IMR-90 (cell line): ENCODE results near the gene TSPAN8. TPM values are rescaled to one million over a fixed set of nuclear protein-coding genes. Genes with fewer than 3 reads are reported as not detected.

Source experiments
- ATAC-seq: fragments of 200-7000 bp; cut with Tn5 transposase; 2 replicates; pipeline ENCODE4 v1.9.1; 2020; ENCODE audit warnings: low read depth, mild to moderate bottlenecking, moderate library complexity
- BruUV-seq: library from RNA; stranded (reverse); fragments of 400-500 nt; replicated peaks from 2 replicates; lab custom pipeline; 2021; lab: Mats Ljungman, UMichigan
- CTCF ChIA-PET: fragments of 300-600 bp; formaldehyde crosslinking; extraction: SDS; loops from one replicate; lab custom pipeline; 2021; ENCODE audit warnings: antibody characterized with exemption; lab: Yijun Ruan, JAX
- POLR2A ChIA-PET: fragments of 300-600 bp; sonication (Branson Sonifier 250); formaldehyde crosslinking; loops from one replicate; lab custom pipeline; 2022; ENCODE audit warnings: antibody characterized with exemption; ENCODE audit not compliant: unreplicated experiment; lab: Charles Lee
- DNase-seq: peaks from one replicate; pipeline ENCODE4 v3.0.0; 2013
- H2AFZ ChIP-seq: replicated peaks from 2 replicates; pipeline ENCODE3; 2013; ENCODE audit warnings: low read length, mild to moderate bottlenecking; ENCODE audit not compliant: poor library complexity
- H2AK5ac ChIP-seq: 2 replicates; pipeline ENCODE4 v1.6.1; 2013; ENCODE audit warnings: low read depth, low read length, inconsistent platforms
- H2AK9ac ChIP-seq: replicated peaks from 2 replicates; pipeline ENCODE3; 2013; ENCODE audit warnings: mild to moderate bottlenecking, low read depth, low read length, moderate library complexity; ENCODE audit not compliant: poor library complexity
- H2BK120ac ChIP-seq: 2 replicates; pipeline ENCODE4 v1.6.1; 2013; ENCODE audit warnings: low read depth, low read length, inconsistent platforms
- H2BK15ac ChIP-seq: 3 replicates; pipeline ENCODE4 v1.6.1; 2013; ENCODE audit warnings: low read depth, low read length, inconsistent platforms
- H2BK20ac ChIP-seq: 2 replicates; pipeline ENCODE4 v1.6.1; 2013; ENCODE audit warnings: low read depth, mild to moderate bottlenecking, inconsistent platforms, low read length, moderate library complexity
- H2BK5ac ChIP-seq: 2 replicates; pipeline ENCODE4 v1.6.1; 2013; ENCODE audit warnings: mild to moderate bottlenecking, low read depth, low read length, inconsistent platforms; ENCODE audit not compliant: poor library complexity, severe bottlenecking
- H3K14ac ChIP-seq: replicated peaks from 2 replicates; pipeline ENCODE4 v1.6.1; 2013; ENCODE audit warnings: low read depth, low read length, inconsistent platforms
- H3K18ac ChIP-seq: 2 replicates; pipeline ENCODE4 v1.6.1; 2013; ENCODE audit warnings: low read depth, low read length, control low read depth
- H3K23ac ChIP-seq: 2 replicates; pipeline ENCODE4 v1.6.1; 2013; ENCODE audit warnings: low read depth, low read length, inconsistent platforms
- H3K27ac ChIP-seq: 2 replicates; pipeline ENCODE4 v1.5.1; 2013; ENCODE audit warnings: mild to moderate bottlenecking, control low read depth, low read length; ENCODE audit not compliant: insufficient read depth
- H3K27me3 ChIP-seq: 2 replicates; pipeline ENCODE4 v1.6.1; 2013; ENCODE audit warnings: low read length; ENCODE audit not compliant: control insufficient read depth, insufficient read depth
- H3K36me3 ChIP-seq: 2 replicates; pipeline ENCODE4 v1.6.1; 2013; ENCODE audit warnings: low read length, mixed read lengths; ENCODE audit not compliant: control insufficient read depth, insufficient read depth
- H3K4ac ChIP-seq: 2 replicates; pipeline ENCODE4 v1.6.1; 2013; ENCODE audit warnings: low read depth, low read length, inconsistent platforms
- H3K4me1 ChIP-seq: 2 replicates; pipeline ENCODE4 v1.6.1; 2013; ENCODE audit warnings: low read length, mixed read lengths; ENCODE audit not compliant: control insufficient read depth, insufficient read depth
- H3K4me2 ChIP-seq: 2 replicates; pipeline ENCODE4 v1.6.1; 2013; ENCODE audit warnings: low read depth, mild to moderate bottlenecking, control low read depth, low read length, moderate library complexity
- H3K4me3 ChIP-seq: 2 replicates; pipeline ENCODE4 v1.5.1; 2013; ENCODE audit warnings: low read depth, mild to moderate bottlenecking, control low read depth, low read length, moderate library complexity; ENCODE audit not compliant: insufficient read depth
- H3K56ac ChIP-seq: 2 replicates; pipeline ENCODE4 v1.6.1; 2013; ENCODE audit warnings: low read length, inconsistent platforms; ENCODE audit not compliant: insufficient read depth; ENCODE audit errors: extremely low read depth
- H3K79me1 ChIP-seq, 2 experiments: 2 replicates each; pipeline ENCODE4 v1.6.1; 2013; ENCODE audit warnings: low read length in 2 of 2, inconsistent platforms in 1 of 2, low read depth in 1 of 2
- H3K9ac ChIP-seq: 2 replicates; pipeline ENCODE4 v1.6.1; 2013; ENCODE audit warnings: low read depth, low read length, control low read depth
- H3K9me1 ChIP-seq: 2 replicates; pipeline ENCODE4 v1.6.1; 2013; ENCODE audit warnings: low read length, inconsistent platforms; ENCODE audit not compliant: insufficient read depth
- H3K9me3 ChIP-seq: 2 replicates; pipeline ENCODE4 v1.6.1; 2013; ENCODE audit warnings: low read length; ENCODE audit not compliant: control insufficient read depth, insufficient read depth
- H4K20me1 ChIP-seq: 2 replicates; pipeline ENCODE4 v1.6.1; 2013; ENCODE audit warnings: low read length, inconsistent platforms; ENCODE audit not compliant: insufficient read depth
- H4K5ac ChIP-seq: 2 replicates; pipeline ENCODE4 v1.6.1; 2013; ENCODE audit warnings: mild to moderate bottlenecking, low read depth, low read length, control low read depth
- H4K8ac ChIP-seq, 2 experiments: 2 replicates each; pipeline ENCODE4 v1.6.1; 2013; ENCODE audit warnings: low read depth in 2 of 2, low read length in 2 of 2, control low read depth in 1 of 2, inconsistent platforms in 1 of 2
- H4K91ac ChIP-seq: 2 replicates; pipeline ENCODE4 v1.6.1; 2013; ENCODE audit warnings: low read depth, low read length, inconsistent platforms; ENCODE audit not compliant: insufficient read depth
- BHLHE40 ChIP-seq: fragments of 150-350 bp; IDR thresholded peaks from 2 replicates; pipeline ENCODE4 v1.6.1; 2016; ENCODE audit warnings: mild to moderate bottlenecking, low read depth, low read length
- CEBPB ChIP-seq: IDR thresholded peaks from 2 replicates; pipeline ENCODE4 v1.6.1; 2012; ENCODE audit warnings: low read depth, low read length, improper control_type of control experiment
- CHD1 ChIP-seq: IDR thresholded peaks from 2 replicates; pipeline ENCODE4 v1.6.1; 2012; ENCODE audit warnings: low read depth, low read length, improper control_type of control experiment
- FOS ChIP-seq: fragments of 150-350 bp; IDR thresholded peaks from 2 replicates; pipeline ENCODE4 v1.6.1; 2016; ENCODE audit warnings: low read depth, low read length
- MAFK ChIP-seq: IDR thresholded peaks from 2 replicates; pipeline ENCODE4 v1.6.1; 2012; ENCODE audit warnings: low read depth, low read length, improper control_type of control experiment
- MAZ ChIP-seq: IDR thresholded peaks from 2 replicates; pipeline ENCODE4 v1.6.1; 2012; ENCODE audit warnings: low read depth, mild to moderate bottlenecking, low read length, improper control_type of control experiment, moderate library complexity, borderline replicate concordance
- MXI1 ChIP-seq: IDR thresholded peaks from 2 replicates; pipeline ENCODE4 v1.6.1; 2012; ENCODE audit warnings: low read depth, mild to moderate bottlenecking, low read length, moderate library complexity, borderline replicate concordance
- NFE2L2 ChIP-seq: fragments of 150-350 bp; IDR thresholded peaks from 2 replicates; pipeline ENCODE4 v1.6.1; 2016; ENCODE audit warnings: low read depth, mild to moderate bottlenecking, low read length
- POLR2A ChIP-seq: IDR thresholded peaks from 2 replicates; pipeline ENCODE4 v1.6.1; 2012; ENCODE audit warnings: mild to moderate bottlenecking, low read depth, low read length
- RFX5 ChIP-seq: IDR thresholded peaks from 2 replicates; pipeline ENCODE4 v1.8.0; 2012; ENCODE audit warnings: low read depth, mild to moderate bottlenecking, low read length, moderate library complexity
- SMC3 ChIP-seq: fragments of 150-350 bp; IDR thresholded peaks from 2 replicates; pipeline ENCODE4 v1.6.1; 2016; ENCODE audit warnings: low read depth, mild to moderate bottlenecking, antibody characterized with exemption, low read length, moderate library complexity
- USF2 ChIP-seq: fragments of 150-350 bp; IDR thresholded peaks from 2 replicates; pipeline ENCODE4 v1.6.1; 2017; ENCODE audit warnings: mild to moderate bottlenecking, antibody characterized with exemption, low read length, low read depth
- dilution Hi-C: fragments of 300-500 bp; cut with HindIII; formaldehyde crosslinking; loops from one replicate; pipeline ENCODE4 v1.14.3; 2018; ENCODE audit warnings: low sequenced_read_pairs; ENCODE audit not compliant: unreplicated experiment
- in situ Hi-C: fragments of 300-500 bp; cut with MboI; formaldehyde crosslinking; loops from 3 replicates; pipeline ENCODE4 v1.14.3; 2019; ENCODE audit warnings: low sequenced_read_pairs, inconsistent platforms, mixed read lengths
- intact Hi-C: fragments of 100-400 bp; cut with micrococcal nuclease; formaldehyde crosslinking; loops from 2 replicates; pipeline ENCODE4 v1.10.0; 2022
- polyA plus RNA-seq, 3 experiments: library from polyadenylated mRNA; depleted of rRNA; stranded (reverse); fragments of >200 nt; gene quantifications; 2 replicates each; pipeline ENCODE4 v1.2.3, GENCODE V29; 2012; ENCODE audit warnings: low replicate concordance in 1 of 3
- total RNA-seq: library from RNA; depleted of rRNA; stranded (reverse); fragments of >200 nt; gene quantifications from 2 replicates; pipeline ENCODE4 v1.2.3, GENCODE V29; 2012
- TF ChIP-seq, protein P1 (sequence below): fragments of 150-350 bp; IDR thresholded peaks from 2 replicates; pipeline ENCODE4 v1.6.1; 2016; ENCODE audit warnings: low read depth, mild to moderate bottlenecking, low read length, moderate library complexity, borderline replicate concordance

TSPAN8 gene
- total and polyA plus RNA-seq, 2 of the 4 experiments (the other 2 are of a cell fraction), result not detected

DNA sequence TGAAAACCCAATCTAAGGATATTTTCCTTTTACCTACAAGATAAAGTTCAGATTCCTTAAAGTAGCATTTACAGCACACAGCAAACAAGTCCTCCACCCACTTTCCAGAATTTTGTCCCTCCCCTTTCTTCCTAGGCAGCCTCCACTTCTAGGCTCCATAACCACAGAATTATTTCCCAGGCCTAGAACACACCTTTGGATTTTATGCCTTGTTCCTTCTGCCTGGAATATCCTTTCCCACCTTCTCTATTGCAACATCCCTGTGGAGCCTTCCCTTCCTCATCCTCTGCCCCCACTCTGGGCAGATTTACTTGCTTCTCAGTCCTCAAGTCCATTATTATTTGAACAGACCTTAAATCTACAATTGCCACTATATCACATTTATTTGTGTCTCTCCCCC is 2.1 kb upstream of the TSPAN8 start:
- Histone ChIP-seq H3K4me1 (no peaks in the 10 kb centered on the region), H2BK20ac (no peak overlapping the region), H3K56ac (no peak overlapping the region), H2BK120ac (no peak overlapping the region), H4K20me1 (no peaks in the 10 kb centered on the region), H2BK15ac (no peak overlapping the region), H2BK5ac (no peak overlapping the region), H3K18ac (no peak overlapping the region), H3K27me3 (no peaks in the 10 kb centered on the region), H4K5ac (no peak overlapping the region), H3K4ac (no peak overlapping the region), H2AFZ (no peak overlapping the region), H3K23ac (no peak overlapping the region), H3K4me3 (no peak overlapping the region), H3K36me3 (no peaks in the 10 kb centered on the region), H4K91ac (no peak overlapping the region), H3K14ac (no peak overlapping the region), H2AK5ac (no peak overlapping the region), H3K79me1 (no peaks in the 10 kb centered on the region), H3K9me1 (no peaks in the 10 kb centered on the region), H3K9ac (no peak overlapping the region), H3K4me2 (no peak overlapping the region), H3K27ac (no peak overlapping the region), H3K9me3 (0 out of 2 replicates have a peak, but pooled peaks cover 2% of the 10 kb centered on the region), H4K8ac (no peak overlapping the region), H2AK9ac (no peak overlapping the region)
- CTCF ChIA-PET, result no interaction called here
- BruUV-seq, result no TSS peak
- dilution Hi-C loops (no loop called here), in situ Hi-C loops (no loop called here), intact Hi-C loops (no loop called here)
- TF ChIP-seq FOS (no peak), RFX5 (no peak), SMC3 (no peak), MAFK (no peak), MXI1 (no peak), USF2 (no peak), MAZ (no peak), BHLHE40 (no peak), POLR2A (no peak), NFE2L2 (no peak), CHD1 (no peak), CEBPB (no peak)
- TF ChIP-seq, protein P1, sequence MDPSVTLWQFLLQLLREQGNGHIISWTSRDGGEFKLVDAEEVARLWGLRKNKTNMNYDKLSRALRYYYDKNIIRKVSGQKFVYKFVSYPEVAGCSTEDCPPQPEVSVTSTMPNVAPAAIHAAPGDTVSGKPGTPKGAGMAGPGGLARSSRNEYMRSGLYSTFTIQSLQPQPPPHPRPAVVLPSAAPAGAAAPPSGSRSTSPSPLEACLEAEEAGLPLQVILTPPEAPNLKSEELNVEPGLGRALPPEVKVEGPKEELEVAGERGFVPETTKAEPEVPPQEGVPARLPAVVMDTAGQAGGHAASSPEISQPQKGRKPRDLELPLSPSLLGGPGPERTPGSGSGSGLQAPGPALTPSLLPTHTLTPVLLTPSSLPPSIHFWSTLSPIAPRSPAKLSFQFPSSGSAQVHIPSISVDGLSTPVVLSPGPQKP, result no peak
- POLR2A ChIA-PET, result no interaction called here
- DNase-seq, result no peak
- no peak for ATAC-seq
